ENCODE measurements around the gene ZNF667.

The ZNF667 gene

GRCh38 chr19:56476651-56477428 lies at the start of gene ZNF667:
ZNF667 (minus strand) TSS chr19:56477345; CDS start chr19:56462370, 14,975 bp downstream.
- no peak for DNase-seq

GRCh38 chr19:56525214-56525860 lies 48.2 kb upstream of the ZNF667 start:
- no peak for DNase-seq

- no peak for DNase-seq
Observed at GRCh38 chr19:56508290-56508778, 31.2 kb upstream of the ZNF667 start.

DNA sequence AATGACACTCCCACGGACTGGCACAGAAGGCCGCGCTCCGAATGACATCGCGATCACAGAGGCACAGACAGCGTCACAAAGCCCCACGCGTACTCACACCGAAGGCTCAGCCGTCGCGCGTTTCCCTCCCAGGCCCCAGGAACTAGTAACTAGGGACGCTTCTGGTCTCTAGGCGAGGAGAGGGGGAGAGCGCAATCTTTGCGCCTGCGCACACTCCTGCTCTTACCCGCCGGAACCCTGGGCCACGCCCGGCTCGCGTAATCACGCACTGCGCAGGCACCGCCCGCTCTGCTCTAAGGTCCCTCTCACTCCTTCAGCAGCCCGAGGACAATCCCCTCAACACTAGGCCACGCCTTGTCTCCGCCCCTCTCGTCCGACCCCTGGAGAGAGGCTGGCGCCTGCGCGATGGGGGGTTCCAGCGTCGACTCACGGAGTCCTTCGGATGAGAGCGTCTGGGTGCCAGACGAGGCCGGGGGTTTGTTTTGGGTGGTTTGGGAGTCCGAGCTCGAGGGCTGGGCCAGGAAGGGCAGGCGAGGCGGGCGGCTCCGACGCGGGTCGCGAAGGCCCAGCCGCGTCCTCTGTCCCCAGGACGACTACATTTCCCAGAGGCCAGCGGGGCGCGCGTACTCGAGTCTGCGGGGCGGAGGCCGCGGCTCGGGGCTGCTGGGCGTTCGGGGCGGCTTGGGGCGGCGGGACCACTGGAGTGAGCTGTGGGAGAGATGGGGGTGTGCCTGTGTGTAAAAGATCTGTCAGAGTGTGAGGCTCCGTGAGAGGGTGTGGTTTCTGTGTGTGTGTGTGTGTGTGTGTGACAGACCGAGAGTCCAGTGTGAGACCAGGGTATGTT lies 30.5 kb upstream of the ZNF667 start, which contains the start of gene ZNF471:
ZNF471 (plus strand) TSS at position 410 of the 844 bp plus-strand sequence. CDS start 3,717 bp downstream, outside the sequence.
- peak; percentile 80 for DNase-seq

DNA sequence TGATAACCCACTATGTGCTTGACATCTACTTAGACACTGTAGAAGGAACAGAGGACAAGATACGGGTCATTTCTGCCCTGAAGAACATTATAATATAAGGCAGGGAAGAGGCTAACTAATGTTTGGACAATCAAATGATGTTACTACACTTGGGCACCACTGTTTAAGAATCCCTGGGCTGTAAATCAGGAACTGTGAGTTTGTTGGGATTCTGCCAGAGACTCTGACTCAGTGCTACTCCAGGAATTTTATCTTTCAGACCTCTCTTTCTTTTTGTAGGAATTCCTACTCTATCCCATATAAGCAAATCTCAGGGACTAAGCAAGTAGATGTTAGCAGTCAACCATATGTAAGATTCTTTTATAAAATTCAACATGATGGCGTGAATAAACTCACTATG lies 27.4 kb upstream of the ZNF667 start:
- DNase-seq = no peak

DNA sequence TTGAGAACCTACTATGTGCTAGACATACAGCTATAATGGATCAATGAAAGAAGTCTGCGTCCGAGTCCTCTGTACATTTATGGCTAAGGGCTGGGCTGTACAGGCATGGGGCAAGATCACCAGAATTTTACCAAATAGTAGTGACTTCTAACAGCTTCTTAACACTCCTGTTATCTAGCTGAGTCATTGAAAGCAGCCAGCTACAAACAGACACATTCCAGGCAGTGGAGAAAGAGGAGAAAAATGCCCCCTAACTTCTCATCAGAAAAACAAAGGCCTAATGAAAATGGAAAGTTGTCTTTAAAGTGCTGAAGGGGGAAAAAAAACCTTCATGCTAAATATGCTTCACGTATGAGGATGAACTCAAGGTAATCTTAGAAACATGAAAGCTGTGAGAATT lies 14.3 kb upstream of the ZNF667 start:
- DNase-seq = no peak

DNA sequence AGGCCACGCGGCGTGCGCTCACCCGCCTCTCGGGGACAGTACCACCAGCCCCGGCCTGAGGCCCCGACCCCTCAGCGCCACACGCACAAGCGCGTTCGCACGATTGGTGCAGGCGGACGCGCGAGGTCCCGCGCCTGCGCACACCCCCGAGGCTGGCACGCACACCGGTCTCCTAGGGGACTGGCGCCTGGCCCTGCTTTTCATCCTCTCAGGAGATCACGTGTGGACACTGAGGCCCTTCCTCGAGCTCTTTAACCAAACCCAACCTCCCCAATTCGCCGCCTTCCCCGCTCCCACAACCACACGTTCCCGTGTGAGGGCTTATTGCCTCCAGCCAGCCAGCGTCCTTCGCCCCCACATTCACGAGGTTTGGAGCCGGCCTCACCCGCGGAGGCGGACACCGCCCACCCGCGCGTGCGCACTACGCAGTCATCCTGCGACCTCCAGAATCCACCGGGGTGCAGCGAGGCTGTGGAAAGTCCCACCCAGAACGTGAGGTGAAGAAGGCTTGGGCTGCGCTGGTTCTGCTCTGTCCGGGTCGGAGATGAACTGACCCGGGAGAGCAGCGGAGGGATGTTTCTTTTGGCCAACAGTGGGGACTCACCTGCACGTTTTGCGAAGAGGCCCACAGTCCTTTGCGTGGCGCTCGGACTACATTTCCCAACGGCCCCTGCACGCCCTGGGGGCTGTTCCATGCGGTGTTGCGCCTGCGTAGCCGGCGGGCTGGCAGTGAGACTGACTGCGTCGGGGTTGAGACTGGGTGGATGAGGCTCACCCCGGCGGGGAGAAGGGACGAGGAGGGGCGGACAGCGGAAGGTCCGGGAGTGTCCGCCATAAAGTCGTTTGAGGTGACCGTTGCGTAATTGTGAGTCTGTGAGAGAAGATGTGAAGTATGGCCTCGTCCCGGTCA lies 539 bp upstream of the ZNF667 start:
- DNase-seq = peak; percentile 42

- DNase-seq = no peak
Observed at GRCh38 chr19:56476093-56476492, 1.1 kb downstream of the ZNF667 start.

GRCh38 chr19:56474308-56474707 lies 2.8 kb downstream of the ZNF667 start:
- no peak for DNase-seq

DNA sequence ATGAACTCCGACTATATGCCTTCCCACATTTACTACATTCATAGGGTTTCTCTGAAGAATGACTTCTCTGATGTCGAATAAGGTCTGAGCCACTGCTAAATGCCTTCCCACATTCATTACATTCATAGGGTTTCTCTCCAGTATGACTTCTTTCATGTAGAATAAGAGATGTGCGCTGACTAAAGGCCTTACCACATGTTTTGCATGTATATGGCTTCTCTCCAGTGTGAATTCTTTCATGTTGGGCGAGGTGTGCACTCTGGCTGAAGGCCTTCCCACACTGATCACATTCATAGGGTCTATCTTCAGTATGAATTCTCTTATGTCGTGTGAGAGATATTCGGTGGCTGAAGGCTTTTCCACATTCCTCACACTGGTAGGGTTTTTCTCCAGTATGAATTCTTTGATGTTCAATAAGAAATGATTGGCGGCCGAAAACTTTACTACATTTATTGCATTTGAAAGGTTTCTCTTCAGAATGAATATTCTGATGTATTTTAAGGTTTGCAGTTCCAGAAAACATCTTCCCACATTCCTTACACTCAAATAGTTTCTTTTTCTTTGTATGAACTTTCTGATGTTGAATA lies 35.8 kb downstream of the ZNF667 start:
- no peak for DNase-seq

GRCh38 chr19:56423985-56424353 lies 53.2 kb downstream of the ZNF667 start:
- no peak for DNase-seq

GRCh38 chr19:56423276-56423984 lies 53.7 kb downstream of the ZNF667 start:
- DNase-seq = no peak

DNA sequence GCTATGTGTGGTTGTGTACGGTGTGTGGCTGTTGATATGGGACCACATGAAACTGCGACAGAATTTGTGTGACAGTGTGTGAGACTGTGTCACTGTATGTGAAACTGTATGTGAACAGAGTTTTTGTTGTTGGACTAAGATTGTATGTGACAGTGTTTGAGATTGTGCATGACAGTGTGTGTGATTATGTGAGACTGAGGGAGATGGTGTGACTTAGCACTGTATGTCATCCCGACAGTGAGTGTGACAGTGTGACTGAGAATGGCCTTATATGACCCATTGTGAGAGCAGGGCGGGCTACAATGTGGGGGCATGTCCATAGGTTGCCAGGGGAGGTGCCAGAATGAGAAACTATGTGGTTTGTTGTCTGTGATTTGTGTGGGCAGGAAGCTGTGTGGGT lies 72.1 kb downstream of the ZNF667 start:
- no peak for DNase-seq

DNA sequence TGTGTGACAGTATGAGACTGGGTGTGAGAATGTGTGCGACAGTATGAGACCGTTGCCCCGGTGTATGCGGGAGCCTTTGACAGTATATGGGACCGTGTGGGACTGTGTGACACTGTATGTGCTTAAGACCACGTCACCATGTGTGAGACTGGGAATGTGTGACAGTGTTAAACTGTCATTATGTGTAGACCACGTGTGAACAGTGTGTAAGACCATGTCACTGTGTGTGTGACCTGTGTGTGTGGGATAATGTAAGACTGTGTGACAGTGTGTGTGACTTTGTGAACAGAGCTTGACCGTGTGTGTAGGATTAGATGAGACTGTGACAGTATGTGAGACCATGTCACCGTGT lies 72.5 kb downstream of the ZNF667 start:
- DNase-seq = no peak

- no peak for DNase-seq
Observed at GRCh38 chr19:56403764-56404704, 73.1 kb downstream of the ZNF667 start, which contains the start of gene ZNF583. ZNF583 (plus strand) TSS chr19:56404332; CDS start chr19:56407115, 2,783 bp downstream.

GRCh38 chr19:56403261-56403660 lies 73.9 kb downstream of the ZNF667 start:
- no peak for DNase-seq

DNA sequence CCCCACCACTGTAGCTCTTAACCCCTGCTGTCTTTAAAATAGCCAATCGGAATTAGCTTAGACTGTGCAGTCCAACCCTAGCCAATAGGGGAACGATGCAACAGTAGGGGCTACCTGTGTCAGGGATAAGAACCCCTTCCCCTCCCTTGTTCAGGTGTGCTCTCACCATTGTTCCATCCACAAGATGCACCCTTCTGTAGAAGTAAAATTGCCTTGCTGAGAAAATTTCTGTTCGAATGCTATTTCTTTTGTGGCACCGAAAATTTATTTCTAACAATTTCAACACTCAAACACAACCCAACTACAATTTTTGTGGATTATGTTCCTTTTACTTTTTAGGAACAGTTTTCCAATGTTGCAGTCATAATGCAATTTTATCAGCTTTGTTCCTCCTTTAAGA lies 76.7 kb downstream of the ZNF667 start:
- no peak for DNase-seq

DNA sequence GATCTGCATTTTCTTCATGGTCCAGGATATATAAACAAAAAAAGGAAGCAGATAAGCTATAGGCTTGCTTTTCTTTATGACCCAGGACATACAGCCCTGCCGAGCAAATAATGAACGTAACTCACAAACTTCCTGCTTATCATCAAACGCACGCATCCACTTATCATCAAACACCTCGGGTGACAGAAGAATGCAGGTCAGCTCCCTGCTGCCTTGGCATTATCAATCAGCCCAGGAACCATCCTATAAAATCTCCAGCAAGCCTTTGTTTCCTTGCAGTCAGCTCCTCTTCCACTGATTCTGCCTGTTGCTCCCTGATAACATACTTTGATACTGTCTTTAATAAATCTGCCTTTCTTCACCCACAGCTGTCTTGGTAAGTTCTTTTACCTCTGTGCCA lies 78.3 kb downstream of the ZNF667 start:
- no peak for DNase-seq

DNA sequence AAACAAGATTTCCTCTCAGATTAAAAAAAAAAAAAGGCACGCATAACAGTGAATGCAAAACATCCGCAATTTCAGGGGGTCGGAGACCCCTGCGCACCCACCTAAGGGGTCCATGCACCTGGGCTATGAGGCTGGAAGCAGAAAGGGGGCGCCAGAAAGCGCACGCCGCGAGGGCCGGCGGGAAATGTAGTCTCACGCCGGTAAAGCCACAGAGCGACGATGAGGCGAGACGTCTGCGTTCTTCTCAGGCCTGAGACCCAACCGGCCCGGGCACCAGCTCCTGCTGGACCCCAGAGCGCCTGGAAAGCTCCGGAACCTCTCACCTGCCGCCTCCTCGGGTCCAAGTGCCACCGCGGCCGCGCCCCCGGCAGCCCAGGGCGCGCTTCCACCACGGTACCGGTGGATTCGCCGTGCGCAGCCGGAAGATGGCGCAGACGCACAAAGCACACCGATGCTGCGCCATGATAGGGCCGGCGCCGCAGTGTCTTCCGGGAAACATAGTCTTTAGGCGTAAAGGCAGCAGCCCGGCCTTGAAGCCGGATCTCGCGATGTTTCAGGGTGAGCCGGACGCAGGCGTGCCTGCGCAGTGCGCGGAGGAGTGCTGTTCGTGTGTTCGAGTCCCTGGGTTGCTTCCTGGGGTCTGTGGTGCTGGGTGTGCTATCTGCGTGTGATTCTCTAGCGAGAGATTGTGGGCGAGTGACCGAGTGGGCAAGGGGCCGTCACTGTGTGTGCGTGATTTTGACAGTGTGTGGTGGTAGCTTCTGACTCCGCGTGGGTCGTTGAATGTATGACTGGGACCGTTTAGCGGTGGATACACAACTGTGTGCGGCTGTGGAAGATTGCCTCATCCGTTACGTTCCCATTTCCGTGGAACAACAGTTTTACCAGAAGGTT lies 83.8 kb downstream of the ZNF667 start, which contains the start of gene ZNF582:
ZNF582 (minus strand) TSS at position 416 of the 894 bp plus-strand sequence. CDS start 1,782 bp downstream, outside the sequence.
- DNase-seq = peak; percentile 82
